ENCODE measurements around the gene TOLLIP.
"Not testable (repeated sequence)": the region's sequence is repeated elsewhere in the genome, so short reads cannot be mapped to it uniquely, and the experiment has no call there.

Gene TOLLIP

DNA sequence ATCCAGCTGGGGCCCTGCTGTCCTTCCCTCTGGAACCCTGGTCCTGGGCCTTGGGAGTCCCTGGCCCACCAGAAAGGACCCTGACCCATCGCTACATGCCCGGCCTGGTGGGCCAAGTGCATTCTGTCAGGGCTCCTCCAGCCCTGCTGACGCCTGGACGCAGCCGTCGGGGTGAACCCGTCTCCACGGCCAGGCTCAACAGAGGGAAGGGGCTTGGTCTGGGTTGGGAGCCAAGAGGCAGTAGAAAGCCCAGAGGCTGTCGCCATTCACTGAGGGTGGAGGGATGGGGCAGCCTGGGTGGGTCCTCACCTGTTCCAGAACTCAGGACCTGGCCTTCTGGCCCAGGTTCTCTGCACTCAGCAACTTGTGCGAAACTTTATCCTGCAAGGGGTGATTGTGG is 39.0 kb downstream of the TOLLIP start:
- no peak for TF ChIP-seq CTCF (IDR thresholded peaks at IDR 0.05; ENCODE audit: insufficient read depth, low read depth, low read length, missing control alignments)
- H3K4me3 ChIP-seq (ENCODE audit: low read depth, low read length) = no peak overlapping the region
- no peak for DNase-seq (ENCODE audit: low read depth)

DNA sequence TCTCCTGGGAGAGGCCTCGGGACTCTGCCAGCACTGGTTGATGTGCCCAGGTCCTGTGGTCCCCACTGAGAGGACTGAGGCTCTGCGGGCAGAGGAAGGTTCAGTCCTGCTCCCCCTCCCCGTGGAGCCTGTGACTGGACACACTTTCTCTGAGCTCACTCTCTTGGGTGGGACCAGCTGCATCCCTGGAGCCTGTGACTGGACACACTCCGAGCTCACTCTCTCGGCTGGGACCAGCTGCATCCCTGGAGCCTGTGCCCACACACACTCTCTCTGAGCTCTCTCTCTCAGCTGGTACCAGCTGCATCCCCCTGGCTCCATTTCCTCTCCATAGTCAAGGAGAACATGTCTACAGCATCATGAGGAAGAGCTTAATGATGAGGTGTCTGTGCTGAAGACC is 39.5 kb downstream of the TOLLIP start:
- no peak for DNase-seq (ENCODE audit: low read depth)
- no peak for TF ChIP-seq CTCF (IDR thresholded peaks at IDR 0.05; ENCODE audit: insufficient read depth, low read depth, low read length, missing control alignments)
- H3K4me3 ChIP-seq (ENCODE audit: low read depth, low read length) = no peak overlapping the region

DNA sequence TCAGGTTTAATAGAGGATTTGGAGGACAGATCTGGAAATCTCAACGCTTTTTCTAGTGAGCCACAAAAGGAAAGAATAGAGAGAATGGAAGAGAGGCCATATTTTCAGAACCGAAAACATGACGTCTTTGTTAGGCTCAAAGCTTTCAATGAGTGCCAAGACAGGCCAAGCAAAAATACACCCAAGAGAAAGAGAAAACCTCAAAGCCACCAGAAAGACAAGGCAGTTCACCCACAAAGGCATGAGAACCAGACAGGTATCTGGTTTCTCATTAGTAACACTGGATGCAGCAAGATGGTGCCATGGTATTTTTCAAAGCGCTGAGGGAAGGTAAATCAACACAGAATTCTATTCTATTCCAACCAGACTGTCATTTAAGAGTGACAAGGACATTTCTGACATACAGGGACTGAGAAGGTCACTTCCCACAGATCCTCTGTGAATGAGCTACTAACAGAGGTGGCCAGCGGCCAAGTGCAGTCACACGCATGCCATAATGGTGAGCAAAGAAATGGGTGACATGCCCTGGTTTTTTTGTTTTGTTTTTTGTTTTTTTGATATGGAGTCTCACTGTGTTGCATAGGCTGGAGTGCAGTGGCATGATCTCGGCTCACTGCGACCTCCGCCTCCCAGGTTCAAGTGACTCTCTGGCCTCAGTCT is 41.9 kb downstream of the TOLLIP start:
- TF ChIP-seq CTCF (IDR thresholded peaks at IDR 0.05; ENCODE audit: insufficient read depth, low read depth, low read length, missing control alignments) = no peak
- DNase-seq (ENCODE audit: low read depth) = no peak
- H3K4me3 ChIP-seq (ENCODE audit: low read depth, low read length) = no peak overlapping the region

DNA sequence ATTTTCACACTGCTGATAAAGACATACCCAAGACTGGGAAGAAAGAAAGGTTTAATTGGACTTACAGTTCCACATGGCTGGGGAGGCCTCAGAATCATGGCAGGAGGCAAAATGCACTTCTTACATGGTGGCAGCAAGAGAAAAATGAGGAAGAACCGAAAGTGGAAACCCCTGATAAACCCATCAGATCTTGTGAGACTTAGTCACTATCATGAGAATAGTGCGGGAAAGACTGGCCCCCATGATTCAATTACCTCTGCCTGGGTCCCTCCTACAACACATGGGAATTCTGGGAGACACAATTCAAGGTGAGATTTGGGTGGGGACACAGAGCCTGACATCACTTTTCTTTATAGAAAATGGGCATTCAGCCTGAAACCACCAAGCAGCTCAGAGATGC is 42.5 kb downstream of the TOLLIP start:
- H3K4me3 ChIP-seq (ENCODE audit: low read depth, low read length); DNase-seq (ENCODE audit: low read depth): not testable (repeated sequence)

- DNase-seq (ENCODE audit: low read depth); H3K4me3 ChIP-seq (ENCODE audit: low read depth, low read length): not testable (repeated sequence)
Observed at GRCh38 chr11:1265480-1265879, 44.0 kb downstream of the TOLLIP start.

DNA sequence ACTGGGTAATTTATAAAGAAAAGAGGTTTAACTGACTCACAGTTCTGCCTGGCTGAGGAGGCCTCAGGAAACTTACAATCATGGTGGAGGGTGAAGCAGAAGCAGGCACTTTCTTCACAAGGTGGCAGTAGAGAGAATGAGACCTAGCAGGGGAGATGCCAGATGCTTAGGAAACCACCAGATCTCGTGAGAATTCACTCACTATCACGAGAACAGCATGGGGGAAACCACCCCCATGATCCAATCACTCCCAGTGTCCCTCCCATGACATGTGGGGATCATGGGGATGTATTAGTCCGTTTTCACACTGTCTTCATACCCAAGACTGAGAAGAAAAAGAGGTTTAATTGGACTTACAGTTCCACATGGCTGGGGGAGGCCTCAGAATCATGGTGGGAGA is 45.0 kb downstream of the TOLLIP start:
- peak; percentile 35 for TF ChIP-seq CTCF (IDR thresholded peaks at IDR 0.05; ENCODE audit: insufficient read depth, low read depth, low read length, missing control alignments)
- peak; percentile 68 for DNase-seq (ENCODE audit: low read depth)
- H3K4me3 ChIP-seq (ENCODE audit: low read depth, low read length) = not testable (repeated sequence)

DNA sequence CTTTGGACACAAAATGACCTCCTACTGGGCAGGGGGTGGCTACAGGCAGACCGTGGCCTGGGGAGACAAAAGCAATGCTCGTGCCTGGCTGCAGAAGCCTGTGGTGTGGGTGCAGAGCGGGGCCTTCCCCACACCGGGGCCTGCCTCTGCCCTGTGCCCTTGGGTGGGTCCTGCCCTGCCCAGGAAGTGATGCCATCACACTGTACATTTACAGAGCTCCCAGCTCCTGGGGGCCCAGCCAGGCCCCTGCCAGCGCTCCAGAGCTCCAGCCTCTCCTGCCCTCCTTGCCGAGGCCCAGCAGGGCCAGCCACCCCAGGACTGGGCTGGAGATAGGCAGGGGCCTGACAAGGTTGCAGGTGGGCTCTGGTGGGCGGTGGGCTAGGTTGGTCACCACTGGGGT is 46.4 kb downstream of the TOLLIP start:
- H3K4me3 ChIP-seq (ENCODE audit: low read depth, low read length) = peak overlapping the region; percentile 64
- no peak for DNase-seq (ENCODE audit: low read depth)
- TF ChIP-seq CTCF (IDR thresholded peaks at IDR 0.05; ENCODE audit: insufficient read depth, low read depth, low read length, missing control alignments) = no peak

- peak; percentile 93 for DNase-seq (ENCODE audit: low read depth)
- TF ChIP-seq CTCF (IDR thresholded peaks at IDR 0.05; ENCODE audit: insufficient read depth, low read depth, low read length, missing control alignments) = no peak
- peak overlapping the region; percentile 64 for H3K4me3 ChIP-seq (ENCODE audit: low read depth, low read length)
Observed at GRCh38 chr11:1262172-1263006, 47.0 kb downstream of the TOLLIP start.
